HEK293 (cell line): Measurements from ENCODE around the gene EXOC3.

Experiments used
- CTCF ChIP-seq: fragments of 450-650 bp; formaldehyde crosslinking; IDR thresholded peaks from 2 replicates; pipeline ENCODE4 v1.5.1; 2016; ENCODE audit warnings: missing biosample characterization, missing genetic modification characterization
- PBX3 ChIP-seq: sonication (generic); formaldehyde crosslinking; IDR thresholded peaks from 2 replicates; pipeline ENCODE4 v1.8.1; 2022; ENCODE audit warnings: mild to moderate bottlenecking, moderate library complexity, missing genetic modification reagents
- SALL2 ChIP-seq: fragments of 450-650 bp; formaldehyde crosslinking; IDR thresholded peaks from 2 replicates; pipeline ENCODE4 v1.5.0; 2017; ENCODE audit warnings: missing biosample characterization, mild to moderate bottlenecking, missing genetic modification characterization, borderline replicate concordance
- ZFP37 ChIP-seq: fragments of 450-650 bp; formaldehyde crosslinking; IDR thresholded peaks from 2 replicates; pipeline ENCODE4 v1.5.1; 2016; ENCODE audit warnings: missing biosample characterization, missing genetic modification characterization
- ZNF140 ChIP-seq: fragments of 450-650 bp; formaldehyde crosslinking; IDR thresholded peaks from 2 replicates; pipeline ENCODE4 v1.5.1; 2016; ENCODE audit warnings: missing biosample characterization, missing genetic modification characterization
- ZNF146 ChIP-seq: fragments of 450-650 bp; formaldehyde crosslinking; IDR thresholded peaks from 2 replicates; pipeline ENCODE4 v1.5.1; 2016; ENCODE audit warnings: missing biosample characterization, missing genetic modification characterization
- ZNF274 ChIP-seq, 2 experiments: fragments of 200-500 bp in 1 of 2; fragments of 450-650 bp in 1 of 2; sonication (Bioruptor generic) in 1 of 2; formaldehyde crosslinking in 1 of 2; IDR thresholded peaks; 2 replicates each; pipeline versions ENCODE4 v1.5.1 to v1.6.1; 2014 to 2016; ENCODE audit warnings: borderline replicate concordance in 1 of 2, inconsistent platforms in 1 of 2, low read length in 1 of 2, missing biosample characterization in 1 of 2, missing genetic modification characterization in 1 of 2
- ZNF394 ChIP-seq: fragments of 450-650 bp; formaldehyde crosslinking; IDR thresholded peaks from 2 replicates; pipeline ENCODE4 v1.5.1; 2016; ENCODE audit warnings: missing biosample characterization, missing genetic modification characterization, mild to moderate bottlenecking, moderate library complexity, borderline replicate concordance
- ZNF501 ChIP-seq: fragments of 450-650 bp; formaldehyde crosslinking; IDR thresholded peaks from 2 replicates; pipeline ENCODE4 v1.5.1; 2016; ENCODE audit warnings: missing biosample characterization, missing genetic modification characterization
- ZNF558 ChIP-seq: fragments of 450-650 bp; formaldehyde crosslinking; IDR thresholded peaks from 2 replicates; pipeline ENCODE4 v1.5.1; 2016; ENCODE audit warnings: missing biosample characterization, missing genetic modification characterization
- ZNF776 ChIP-seq: fragments of 450-650 bp; formaldehyde crosslinking; IDR thresholded peaks from 2 replicates; pipeline ENCODE4 v1.5.0; 2017; ENCODE audit warnings: missing biosample characterization, missing genetic modification characterization, borderline replicate concordance
- ZXDB ChIP-seq: fragments of 450-650 bp; formaldehyde crosslinking; IDR thresholded peaks from 2 replicates; pipeline ENCODE4 v1.5.1; 2016; ENCODE audit warnings: missing biosample characterization, missing genetic modification characterization

DNA sequence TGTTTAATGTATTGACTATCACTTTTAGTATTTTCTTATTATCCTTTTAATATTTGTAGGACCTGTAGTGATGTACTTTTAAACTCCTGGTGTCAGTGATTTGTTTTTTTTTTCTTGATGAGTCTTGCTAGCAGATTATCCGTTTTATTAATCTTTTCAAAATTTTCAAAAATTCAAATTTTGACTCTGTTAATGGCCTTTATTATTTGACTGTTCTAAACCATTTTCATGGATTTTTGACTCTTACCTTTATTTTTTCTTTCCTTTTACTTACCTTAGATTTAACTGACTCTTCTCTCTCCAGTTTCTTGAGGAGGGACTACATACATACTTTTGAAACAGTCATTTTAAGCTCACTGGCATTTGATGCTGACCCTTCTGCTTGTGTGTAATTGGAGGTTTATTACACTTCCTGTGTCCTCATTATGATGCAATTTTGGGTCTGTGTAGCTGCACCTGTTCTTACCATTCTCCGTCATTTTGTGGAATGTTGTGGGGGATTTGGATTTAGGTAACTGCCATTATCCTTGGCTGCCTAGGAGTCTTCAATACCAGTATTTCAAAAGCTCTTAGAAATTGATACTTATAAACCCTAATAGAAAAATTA lies 32.0 kb upstream of the EXOC3 start:
- TF ChIP-seq ZNF274 (IDR thresholded peaks at IDR 0.05; ENCODE audit: low read length) (no peak), ZNF274 (tag by site-specific recombination; IDR thresholded peaks at IDR 0.05; ENCODE audit: borderline replicate concordance) (no peak), ZNF501 (no peak), ZNF776 (no peak), ZNF394 (no peak), CTCF (no peak), ZNF140 (no peak), ZFP37 (tag by site-specific recombination) (no peak), PBX3 (CRISPR knock-in tag) (no peak), SALL2 (tag by site-specific recombination) (no peak), ZNF558 (no peak), ZXDB (tag by site-specific recombination) (no peak), ZNF146 (tag by site-specific recombination) (no peak)
